ENCODE results near the gene FLRT3.

Gene FLRT3

DNA sequence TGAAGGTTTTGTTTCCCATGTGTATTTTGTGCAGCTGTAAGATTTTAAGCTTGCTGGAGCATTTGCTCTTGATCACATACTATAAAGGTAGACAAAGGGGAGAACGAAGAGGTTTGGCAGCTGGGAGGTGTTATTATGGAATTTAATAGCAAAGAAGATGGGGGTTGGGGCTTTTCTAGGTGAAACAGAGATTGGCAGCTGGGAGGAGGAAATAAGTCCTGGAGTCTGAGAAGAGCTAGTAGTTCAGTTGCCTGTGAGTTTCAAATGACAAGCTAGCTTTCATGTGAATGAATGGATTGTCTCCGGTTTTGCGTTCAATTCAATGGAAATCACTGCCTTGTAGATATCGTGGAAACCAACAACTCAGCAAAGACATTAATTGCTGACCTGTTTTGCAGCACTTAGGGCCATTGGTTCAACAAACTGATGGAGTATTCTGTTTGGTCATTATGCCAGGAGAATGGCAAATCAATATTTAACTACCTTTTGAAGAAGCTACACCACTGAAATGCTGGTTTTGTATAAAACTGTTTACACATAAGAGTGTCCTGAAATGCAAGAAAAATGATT is 38.1 kb upstream of the FLRT3 start:
- H3K4me3 ChIP-seq (ENCODE audit: low read depth, low read length), result no peak overlapping the region
- in situ Hi-C loops (cut with HindIII; ENCODE audit: low sequenced_read_pairs), result no loop called here
- TF ChIP-seq, protein P1, sequence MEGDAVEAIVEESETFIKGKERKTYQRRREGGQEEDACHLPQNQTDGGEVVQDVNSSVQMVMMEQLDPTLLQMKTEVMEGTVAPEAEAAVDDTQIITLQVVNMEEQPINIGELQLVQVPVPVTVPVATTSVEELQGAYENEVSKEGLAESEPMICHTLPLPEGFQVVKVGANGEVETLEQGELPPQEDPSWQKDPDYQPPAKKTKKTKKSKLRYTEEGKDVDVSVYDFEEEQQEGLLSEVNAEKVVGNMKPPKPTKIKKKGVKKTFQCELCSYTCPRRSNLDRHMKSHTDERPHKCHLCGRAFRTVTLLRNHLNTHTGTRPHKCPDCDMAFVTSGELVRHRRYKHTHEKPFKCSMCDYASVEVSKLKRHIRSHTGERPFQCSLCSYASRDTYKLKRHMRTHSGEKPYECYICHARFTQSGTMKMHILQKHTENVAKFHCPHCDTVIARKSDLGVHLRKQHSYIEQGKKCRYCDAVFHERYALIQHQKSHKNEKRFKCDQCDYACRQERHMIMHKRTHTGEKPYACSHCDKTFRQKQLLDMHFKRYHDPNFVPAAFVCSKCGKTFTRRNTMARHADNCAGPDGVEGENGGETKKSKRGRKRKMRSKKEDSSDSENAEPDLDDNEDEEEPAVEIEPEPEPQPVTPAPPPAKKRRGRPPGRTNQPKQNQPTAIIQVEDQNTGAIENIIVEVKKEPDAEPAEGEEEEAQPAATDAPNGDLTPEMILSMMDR (IDR thresholded peaks at IDR 0.05; ENCODE audit: low read depth, low read length, missing control alignments), result no peak
- DNase-seq (ENCODE audit: low read depth), result no peak

GRCh38 chr20:14374196-14374595 is 36.8 kb upstream of the FLRT3 start:
- TF ChIP-seq, protein P1 (IDR thresholded peaks at IDR 0.05; ENCODE audit: low read depth, low read length, missing control alignments), result no peak
- no peak for DNase-seq (ENCODE audit: low read depth)
- in situ Hi-C loops (cut with HindIII; ENCODE audit: low sequenced_read_pairs), result no loop called here
- no peak overlapping the region for H3K4me3 ChIP-seq (ENCODE audit: low read depth, low read length)

DNA sequence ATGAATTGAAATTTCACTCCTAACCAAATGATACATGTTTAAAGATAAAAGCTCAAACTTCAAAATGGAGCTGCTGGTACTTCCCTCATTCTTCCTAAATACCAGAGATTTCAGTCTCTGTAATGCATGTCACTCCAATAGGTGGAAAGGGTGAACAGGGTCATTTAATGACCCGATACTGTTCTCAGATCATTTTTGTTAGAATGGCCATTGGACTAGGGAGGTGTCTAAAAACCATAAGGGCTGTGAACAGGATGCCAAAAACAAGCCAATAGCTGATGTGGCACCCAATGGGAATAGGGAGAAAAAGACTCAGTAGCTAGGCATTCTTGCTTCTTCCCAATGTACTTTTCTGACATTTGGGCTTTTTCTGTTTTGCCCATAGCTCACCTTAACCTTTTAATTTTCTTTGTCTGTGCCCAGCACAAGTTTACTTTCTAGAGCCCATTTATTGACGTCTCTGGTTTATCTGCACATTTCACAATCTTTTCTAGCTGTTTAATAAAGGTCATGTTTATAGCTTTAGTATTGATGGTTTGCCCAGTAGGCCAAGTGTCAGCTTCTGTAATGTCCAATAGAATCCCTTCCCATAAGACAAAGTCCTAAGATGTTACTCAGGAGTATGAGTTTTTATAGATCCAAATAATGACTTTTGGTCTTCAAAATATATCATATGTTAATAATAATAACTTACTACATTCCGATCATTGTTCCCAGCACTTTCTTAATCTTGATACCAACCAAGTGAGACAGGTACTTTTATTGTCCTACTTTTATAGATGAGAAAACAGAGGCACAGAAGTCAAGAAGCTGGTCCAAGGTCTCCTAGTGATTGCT is 24.3 kb upstream of the FLRT3 start:
- TF ChIP-seq, protein P1 (IDR thresholded peaks at IDR 0.05; ENCODE audit: low read depth, low read length, missing control alignments), result no peak
- no peak overlapping the region for H3K4me3 ChIP-seq (ENCODE audit: low read depth, low read length)
- DNase-seq (ENCODE audit: low read depth), result no peak
- in situ Hi-C loops (cut with HindIII; ENCODE audit: low sequenced_read_pairs), result no loop called here

- in situ Hi-C loops (cut with HindIII; ENCODE audit: low sequenced_read_pairs), result no loop called here
- TF ChIP-seq, protein P1 (IDR thresholded peaks at IDR 0.05; ENCODE audit: low read depth, low read length, missing control alignments), result no peak
- no peak for DNase-seq (ENCODE audit: low read depth)
Measured at GRCh38 chr20:14360416-14360815, 23.0 kb upstream of the FLRT3 start.

DNA sequence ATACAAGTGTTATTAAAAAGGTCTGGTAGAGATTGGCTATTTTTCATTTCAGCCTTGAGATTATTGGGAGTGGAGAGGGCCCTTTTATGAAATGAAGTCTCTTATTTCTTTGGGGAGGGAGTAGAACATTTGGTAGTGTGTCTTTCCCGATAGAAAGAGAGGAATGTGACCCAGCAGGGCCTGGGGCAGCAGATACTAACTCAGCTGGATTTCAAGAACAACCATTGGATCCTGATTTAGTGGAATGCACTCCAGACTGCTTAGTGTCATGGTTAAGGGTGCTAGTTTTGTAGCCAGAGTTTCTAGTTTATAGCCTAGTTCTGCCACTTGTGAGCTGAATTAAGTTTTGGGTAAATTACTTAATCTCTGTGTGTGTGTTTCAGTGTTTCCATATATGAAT is 18.4 kb upstream of the FLRT3 start:
- TF ChIP-seq, protein P1 (IDR thresholded peaks at IDR 0.05; ENCODE audit: low read depth, low read length, missing control alignments), result no peak
- H3K4me3 ChIP-seq (ENCODE audit: low read depth, low read length), result no peak overlapping the region
- in situ Hi-C loops (cut with HindIII; ENCODE audit: low sequenced_read_pairs), result no loop called here
- DNase-seq (ENCODE audit: low read depth), result no peak

More at GRCh38 chr20:14360416-14360815, 23.0 kb upstream of the FLRT3 start:
- H3K4me3 ChIP-seq (ENCODE audit: low read depth, low read length), result no peak overlapping the region

GRCh38 chr20:14344746-14345145 is 7.3 kb upstream of the FLRT3 start:
- TF ChIP-seq, protein P1 (IDR thresholded peaks at IDR 0.05; ENCODE audit: low read depth, low read length, missing control alignments), result no peak
- DNase-seq (ENCODE audit: low read depth), result no peak
- in situ Hi-C loops (cut with HindIII; ENCODE audit: low sequenced_read_pairs), result no loop called here
- no peak overlapping the region for H3K4me3 ChIP-seq (ENCODE audit: low read depth, low read length)
